Ramos (cell line): ENCODE measurements around the gene ELL2.
"Not testable (repeated sequence)": the region's sequence is repeated elsewhere in the genome, so short reads cannot be mapped to it uniquely, and the experiment has no call there.

Experiments used
- in situ Hi-C: fragments of 300-500 bp; cut with MboI; formaldehyde crosslinking; loops from one replicate; pipeline ENCODE4 v1.14.3; 2022; ENCODE audit warnings: low sequenced_read_pairs; ENCODE audit not compliant: unreplicated experiment

The ELL2 gene

GRCh38 chr5:95846554-95847260 lies 114.9 kb downstream of the ELL2 start:
- in situ Hi-C loops, result loop anchor here (5.0 kb wide), 2 partner anchors 69 to 199 kb away; partner anchors contain the start of gene RFESD

- in situ Hi-C loops, result loop anchor here (5.0 kb wide), 2 partner anchors 68 to 198 kb away; partner anchors contain the start of gene RFESD
Observed at GRCh38 chr5:95845391-95845790, 116.3 kb downstream of the ELL2 start.

DNA sequence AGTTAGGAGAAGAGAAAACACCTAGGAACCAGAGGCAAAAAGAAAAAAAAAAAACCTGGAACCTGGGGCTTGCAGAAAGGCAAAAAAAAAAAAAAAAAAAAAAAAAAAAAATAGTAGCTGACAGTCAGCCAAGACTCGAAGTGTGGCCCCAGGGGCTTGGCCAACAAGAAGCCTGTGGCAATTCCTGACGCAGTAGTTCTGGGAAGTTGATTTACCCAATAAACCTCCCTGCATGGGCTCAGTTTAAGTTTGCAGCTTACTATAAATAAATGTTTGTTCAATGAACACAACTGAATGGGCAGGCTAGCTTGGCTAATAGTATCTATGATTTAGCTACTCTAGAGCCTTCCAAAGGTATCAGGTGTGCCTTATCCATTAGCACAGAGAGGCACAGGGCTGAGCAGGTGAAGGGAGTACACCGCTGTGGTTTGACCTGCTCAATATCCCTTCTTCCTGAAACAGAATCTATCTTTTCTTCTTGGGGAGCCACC lies 117.9 kb downstream of the ELL2 start:
- in situ Hi-C loops, result no loop called here

GRCh38 chr5:95842854-95843544 lies 118.7 kb downstream of the ELL2 start:
- in situ Hi-C loops, result no loop called here

GRCh38 chr5:95841914-95842812 lies 119.5 kb downstream of the ELL2 start:
- in situ Hi-C loops, result no loop called here

- in situ Hi-C loops, result no loop called here
Observed at GRCh38 chr5:95840956-95841705, 120.5 kb downstream of the ELL2 start.

DNA sequence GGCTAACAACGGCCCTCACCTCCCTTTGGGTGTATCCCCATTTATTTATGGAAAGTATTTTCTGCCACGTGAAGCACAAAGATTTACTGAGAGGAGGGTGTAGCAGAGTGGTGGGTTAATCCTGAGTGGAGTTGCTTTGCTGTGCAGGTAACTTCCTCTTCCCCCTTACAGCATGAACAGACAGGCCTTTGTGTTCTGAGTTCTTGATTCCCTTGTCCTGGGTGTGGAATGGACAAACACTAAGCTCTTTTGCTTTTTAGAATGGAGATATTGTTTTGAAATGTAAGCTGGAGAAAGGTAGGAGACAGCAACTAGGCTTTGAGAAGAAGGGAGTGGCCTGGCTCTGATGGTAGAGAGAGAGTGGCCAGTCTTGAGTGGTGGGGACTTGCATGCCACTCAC lies 122.0 kb downstream of the ELL2 start:
- in situ Hi-C loops, result no loop called here

- in situ Hi-C loops, result no loop called here
Observed at GRCh38 chr5:95838556-95838955, 123.1 kb downstream of the ELL2 start.

GRCh38 chr5:95838001-95838520 lies 123.6 kb downstream of the ELL2 start:
- in situ Hi-C loops, result no loop called here

- in situ Hi-C loops, result no loop called here
Observed at GRCh38 chr5:95837492-95837891, 124.2 kb downstream of the ELL2 start.

GRCh38 chr5:95836971-95837370 lies 124.7 kb downstream of the ELL2 start:
- in situ Hi-C loops, result not testable (repeated sequence)

DNA sequence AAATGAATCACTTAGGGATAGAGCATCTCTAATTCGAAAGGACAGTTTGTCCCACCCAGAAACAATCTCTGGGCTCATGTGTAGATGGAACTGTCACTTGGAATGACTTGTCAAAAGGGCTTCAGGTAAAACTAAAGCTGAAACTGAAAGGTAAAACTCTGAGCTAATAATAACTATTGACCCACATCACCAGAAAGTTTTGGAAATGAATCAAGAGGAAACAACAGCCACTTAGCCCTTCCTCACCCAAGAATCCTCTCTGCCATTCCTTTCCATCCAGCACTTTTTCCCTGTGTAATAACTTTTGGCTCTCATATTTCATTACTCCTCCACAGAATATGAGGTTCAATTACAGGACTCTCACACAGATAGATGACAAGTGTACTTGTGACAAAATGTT lies 125.1 kb downstream of the ELL2 start:
- in situ Hi-C loops, result no loop called here

- in situ Hi-C loops, result no loop called here
Observed at GRCh38 chr5:95835682-95836385, 125.8 kb downstream of the ELL2 start.
